Upper lobe of left lung (tissue), 6 donors: ENCODE data around the gene RAVER2. TPM values are rescaled to one million over a fixed set of nuclear protein-coding genes. Genes with fewer than 3 reads are reported as not detected.

Experiments used
- ATAC-seq, 2 donors: fragments of 200-7000 bp; cut with Tn5 transposase; one replicate each; pipeline ENCODE4 v1.9.1; 2022; ENCODE audit warnings: mild to moderate bottlenecking in 2 of 2, moderate library complexity in 2 of 2; ENCODE audit not compliant: low FRiP score in 2 of 2
- DNase-seq, 2 donors: peaks; one replicate each; pipeline ENCODE4 v3.0.0-alpha.2; 2019 to 2020
- H3K27ac ChIP-seq, 4 donors: fragments of 200-600 bp; sonication (generic); one replicate each; pipeline ENCODE4 v1.5.1; 2016 to 2019
- H3K27me3 ChIP-seq, 4 donors: fragments of 200-600 bp; sonication (generic); one replicate each; pipeline ENCODE4 v1.5.1; 2017 to 2019
- H3K36me3 ChIP-seq, 4 donors: fragments of 200-600 bp; sonication (generic); one replicate each; pipeline ENCODE4 v1.5.1; 2016 to 2019
- H3K4me1 ChIP-seq, 4 donors: fragments of 200-600 bp; sonication (generic); one replicate each; pipeline ENCODE4 v1.5.1; 2018 to 2019
- H3K4me3 ChIP-seq, 4 donors: fragments of 200-600 bp; sonication (generic); one replicate each; pipeline ENCODE4 v1.5.1; 2017 to 2019; ENCODE audit warnings: mild to moderate bottlenecking in 2 of 4, moderate library complexity in 1 of 4
- H3K9me3 ChIP-seq, 4 donors: fragments of 200-600 bp; sonication (generic); one replicate each; pipeline ENCODE4 v1.5.1; 2018 to 2019
- EP300 ChIP-seq, 4 donors: sonication (generic); formaldehyde crosslinking; IDR thresholded peaks; one replicate each; pipeline ENCODE4 v1.5.1; 2017; ENCODE audit warnings: antibody characterized with exemption in 4 of 4, control low read depth in 2 of 4
- POLR2A ChIP-seq, 4 donors: fragments of 450-650 bp; IDR thresholded peaks; one replicate each; pipeline ENCODE4 v1.5.1; 2016 to 2017; ENCODE audit warnings: antibody characterized with exemption in 4 of 4, mild to moderate bottlenecking in 2 of 4
- POLR2AphosphoS5 ChIP-seq, 2 donors: sonication (generic); formaldehyde crosslinking; IDR thresholded peaks; one replicate each; pipeline ENCODE4 v1.5.1; 2017; ENCODE audit warnings: antibody characterized with exemption in 2 of 2
- WGBS, 2 donors: methylation state at CpG; one replicate each; pipeline ENCODE4 v1.1.5; 2017 to 2018; 5-methylcytosine and 5-hydroxymethylcytosine counted together
- total RNA-seq, 6 donors: library from RNA; depleted of rRNA in 4 of 6; stranded (reverse); fragments of >200 nt in 4 of 6; gene quantifications; one replicate each; pipeline versions ENCODE4 v1.1.0 to v1.2.1, GENCODE V29; 2016 to 2021
- TF ChIP-seq, protein P1 (sequence below), 6 experiments: fragments of 450-650 bp in 4 of 6; fragments of 200-600 bp in 2 of 6; sonication (generic) in 2 of 6; IDR thresholded peaks; one replicate each; pipeline ENCODE4 v1.5.1; 2016 to 2019; ENCODE audit warnings: antibody characterized with exemption in 6 of 6
- donor health status: DM: no; HTN: no; CAD: no; lungs with moderate emphysema.
- donor health status: DM: no; HTN: yes; CAD: no; lungs with severe emphysema.

The RAVER2 gene
- total RNA-seq, 6 donors from 2014 or later = 7.3 to 15.0 (median 9.1) TPM

DNA sequence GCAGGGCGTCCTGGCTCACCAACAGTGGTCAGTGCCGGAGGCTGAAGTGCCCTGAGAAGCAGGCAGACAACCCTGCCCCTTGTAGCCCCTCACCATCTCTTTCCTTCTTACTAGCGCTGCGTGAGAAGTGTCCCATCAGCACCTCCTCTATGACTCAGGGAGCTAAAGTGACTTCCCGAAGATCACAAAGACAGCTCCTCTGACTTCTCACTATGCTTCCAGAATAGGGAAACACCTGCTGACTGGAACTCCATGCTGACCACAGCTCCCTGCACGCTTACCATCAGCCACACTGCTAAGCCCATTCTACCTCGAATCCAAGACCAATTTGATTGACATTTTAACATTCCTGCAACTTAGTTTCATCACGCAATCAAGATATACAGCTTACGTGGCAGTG lies 128.7 kb downstream of the RAVER2 start:
- H3K4me3 ChIP-seq = no peak overlapping the region
- TF ChIP-seq POLR2A (IDR thresholded peaks at IDR 0.05) (no peak), EP300 (IDR thresholded peaks at IDR 0.05) (no peak), POLR2AphosphoS5 (IDR thresholded peaks at IDR 0.05) (no peak)
- TF ChIP-seq, protein P1, sequence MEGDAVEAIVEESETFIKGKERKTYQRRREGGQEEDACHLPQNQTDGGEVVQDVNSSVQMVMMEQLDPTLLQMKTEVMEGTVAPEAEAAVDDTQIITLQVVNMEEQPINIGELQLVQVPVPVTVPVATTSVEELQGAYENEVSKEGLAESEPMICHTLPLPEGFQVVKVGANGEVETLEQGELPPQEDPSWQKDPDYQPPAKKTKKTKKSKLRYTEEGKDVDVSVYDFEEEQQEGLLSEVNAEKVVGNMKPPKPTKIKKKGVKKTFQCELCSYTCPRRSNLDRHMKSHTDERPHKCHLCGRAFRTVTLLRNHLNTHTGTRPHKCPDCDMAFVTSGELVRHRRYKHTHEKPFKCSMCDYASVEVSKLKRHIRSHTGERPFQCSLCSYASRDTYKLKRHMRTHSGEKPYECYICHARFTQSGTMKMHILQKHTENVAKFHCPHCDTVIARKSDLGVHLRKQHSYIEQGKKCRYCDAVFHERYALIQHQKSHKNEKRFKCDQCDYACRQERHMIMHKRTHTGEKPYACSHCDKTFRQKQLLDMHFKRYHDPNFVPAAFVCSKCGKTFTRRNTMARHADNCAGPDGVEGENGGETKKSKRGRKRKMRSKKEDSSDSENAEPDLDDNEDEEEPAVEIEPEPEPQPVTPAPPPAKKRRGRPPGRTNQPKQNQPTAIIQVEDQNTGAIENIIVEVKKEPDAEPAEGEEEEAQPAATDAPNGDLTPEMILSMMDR (IDR thresholded peaks at IDR 0.05) = no peak
- WGBS, 2 donors = 94 to 96% methylated on average over 9 of the region's 9 CpGs
- ATAC-seq (no peak), DNase-seq (no peak)
- peaks cover 30 to 95% (median 50%) of the 10 kb centered on the region in 4 donors for H3K36me3 ChIP-seq
- no peaks in the 10 kb centered on the region for H3K27me3 ChIP-seq
- no peaks in the 10 kb centered on the region for H3K9me3 ChIP-seq
- no peak overlapping the region for H3K27ac ChIP-seq
- no peaks in the 10 kb centered on the region for H3K4me1 ChIP-seq

DNA sequence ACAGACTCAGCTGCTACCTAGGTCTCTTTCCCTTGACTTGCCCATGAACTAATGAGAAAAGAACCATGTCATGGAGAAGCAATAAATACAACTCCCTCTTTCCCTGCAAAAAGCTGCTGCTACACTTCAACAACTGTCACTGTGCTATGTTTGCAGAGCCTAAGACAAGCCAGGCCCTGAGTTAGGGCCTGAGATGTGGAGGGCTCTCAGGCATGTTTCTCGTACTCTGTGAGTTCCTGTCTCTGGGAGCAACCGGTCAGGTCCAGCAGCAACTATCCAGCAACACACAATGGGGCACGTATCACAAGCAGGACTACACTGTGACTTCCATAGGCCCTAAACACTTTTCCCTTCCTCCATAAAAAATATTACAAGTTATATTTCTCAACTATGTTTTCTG lies 129.8 kb downstream of the RAVER2 start:
- 87 to 91% methylated on average over 3 of the region's 3 CpGs for WGBS, 2 donors
- ATAC-seq = no peak
- H3K9me3 ChIP-seq = no peaks in the 10 kb centered on the region
- peaks cover 30 to 91% (median 44%) of the 10 kb centered on the region in 4 donors for H3K36me3 ChIP-seq
- TF ChIP-seq POLR2A (IDR thresholded peaks at IDR 0.05) = no peak
- H3K4me3 ChIP-seq = no peak overlapping the region
- H3K27me3 ChIP-seq = no peaks in the 10 kb centered on the region
- no peaks in the 10 kb centered on the region for H3K4me1 ChIP-seq
- no peak overlapping the region for H3K27ac ChIP-seq
- no peak for DNase-seq

DNA sequence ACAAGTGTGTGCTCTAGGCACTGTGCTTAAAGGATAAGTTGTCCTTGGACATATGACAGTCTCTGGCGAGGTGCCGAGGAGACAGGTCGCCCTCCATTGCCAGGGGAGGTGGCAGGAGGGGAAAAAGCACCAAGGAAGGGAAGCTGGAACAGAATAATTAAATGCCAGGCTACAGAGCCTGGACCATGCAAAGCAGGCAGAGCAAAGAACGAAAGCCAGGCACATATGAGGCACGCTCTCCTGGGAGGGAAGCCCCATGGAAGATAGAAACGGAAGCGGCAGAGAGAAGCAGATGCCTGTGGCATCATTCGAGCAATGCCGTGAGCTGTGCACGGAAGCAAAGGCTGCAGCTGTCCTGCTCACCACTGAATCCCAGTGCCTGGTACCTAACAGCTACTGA lies 130.2 kb downstream of the RAVER2 start:
- peaks cover 30 to 87% (median 42%) of the 10 kb centered on the region in 4 donors for H3K36me3 ChIP-seq
- TF ChIP-seq, protein P1 (IDR thresholded peaks at IDR 0.05) = no peak
- TF ChIP-seq EP300 (IDR thresholded peaks at IDR 0.05) (no peak), POLR2AphosphoS5 (IDR thresholded peaks at IDR 0.05) (no peak), POLR2A (IDR thresholded peaks at IDR 0.05) (no peak)

DNA sequence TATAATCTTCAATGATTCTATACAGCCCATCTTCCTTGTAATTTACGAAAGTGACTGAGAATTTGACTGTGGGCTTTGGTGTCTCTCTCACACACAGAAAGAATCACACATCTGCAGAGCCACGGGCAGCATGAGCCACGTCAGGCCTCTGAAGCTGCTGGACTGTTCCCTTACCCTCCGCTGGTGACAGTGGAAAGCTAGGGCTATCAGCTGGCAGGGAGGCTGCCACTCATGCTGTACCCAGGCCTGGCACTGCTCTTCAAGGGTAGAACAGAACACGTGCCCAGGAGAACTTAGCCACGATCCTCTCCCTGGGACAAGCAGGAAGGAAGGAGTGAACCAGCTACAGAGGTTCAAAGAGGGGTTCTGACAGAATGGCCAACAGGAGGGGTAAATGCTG lies 130.7 kb downstream of the RAVER2 start:
- DNase-seq = no peak
- ATAC-seq = no peak
- Histone ChIP-seq H3K27ac (no peak overlapping the region), H3K36me3 (peaks cover 30 to 82% (median 41%) of the 10 kb centered on the region in 4 donors), H3K4me3 (no peak overlapping the region), H3K27me3 (no peaks in the 10 kb centered on the region), H3K4me1 (no peaks in the 10 kb centered on the region), H3K9me3 (no peaks in the 10 kb centered on the region)
- 87 to 93% methylated on average over 6 of the region's 6 CpGs for WGBS, 2 donors
- TF ChIP-seq, protein P1 (IDR thresholded peaks at IDR 0.05) = no peak
- TF ChIP-seq POLR2AphosphoS5 (IDR thresholded peaks at IDR 0.05) = no peak
- TF ChIP-seq POLR2A (IDR thresholded peaks at IDR 0.05) = no peak
- TF ChIP-seq EP300 (IDR thresholded peaks at IDR 0.05) = no peak

More for the DNA sequence above, 130.2 kb downstream of the RAVER2 start:
- H3K27me3 ChIP-seq = no peaks in the 10 kb centered on the region
- DNase-seq (no peak), ATAC-seq (no peak)
- WGBS, 2 donors = 90 to 98% methylated on average over 10 of the region's 10 CpGs
- H3K4me1 ChIP-seq = no peaks in the 10 kb centered on the region
- H3K4me3 ChIP-seq = no peak overlapping the region
- H3K9me3 ChIP-seq = no peaks in the 10 kb centered on the region
- H3K27ac ChIP-seq = no peak overlapping the region

DNA sequence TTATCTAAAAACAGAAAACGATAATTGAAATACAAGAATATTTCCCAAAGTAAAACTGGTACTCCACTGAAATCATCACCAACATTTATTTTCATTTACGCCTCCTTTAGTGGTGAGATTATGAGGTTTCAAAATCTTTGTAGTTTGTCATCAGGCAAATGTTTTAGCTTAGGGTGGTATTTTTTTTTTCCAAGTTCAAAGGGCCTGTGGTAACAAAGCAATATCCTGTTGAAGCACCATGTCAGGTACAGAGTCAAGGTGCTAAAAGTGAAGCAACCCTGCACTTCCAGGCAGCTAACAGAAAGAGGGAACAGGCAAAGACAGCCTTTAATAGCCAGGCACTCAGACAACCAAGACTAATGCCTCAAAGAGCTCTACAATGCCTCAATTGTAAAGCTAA lies 132.3 kb downstream of the RAVER2 start:
- H3K9me3 ChIP-seq = no peaks in the 10 kb centered on the region
- WGBS, 2 donors = 86 to 90% methylated on average over 2 of the region's 2 CpGs
- no peak overlapping the region for H3K27ac ChIP-seq
- DNase-seq (no peak), ATAC-seq (no peak)
- no peak overlapping the region for H3K4me3 ChIP-seq
- peaks cover 30 to 75% (median 35%) of the 10 kb centered on the region in 4 donors for H3K36me3 ChIP-seq
- H3K27me3 ChIP-seq = no peaks in the 10 kb centered on the region
- TF ChIP-seq POLR2AphosphoS5 (IDR thresholded peaks at IDR 0.05) (no peak), POLR2A (IDR thresholded peaks at IDR 0.05) (no peak), EP300 (IDR thresholded peaks at IDR 0.05) (no peak)
- TF ChIP-seq, protein P1 (IDR thresholded peaks at IDR 0.05) = no peak
- no peaks in the 10 kb centered on the region for H3K4me1 ChIP-seq
